Transverse colon (tissue), 4 donors: ENCODE measurements around the gene GNB1. TPM values are rescaled to one million over a fixed set of nuclear protein-coding genes. Genes with fewer than 3 reads are reported as not detected.

Source experiments
- DNase-seq: peaks from one replicate; pipeline ENCODE4 v3.0.0-alpha.2; 2019
- H3K27ac ChIP-seq, 4 donors: fragments of 200-600 bp; sonication (generic); 2 replicates each; pipeline ENCODE4 v1.5.1; 2016 to 2018; ENCODE audit warnings: inconsistent platforms in 4 of 4
- H3K27me3 ChIP-seq: fragments of 200-600 bp; sonication (generic); 2 replicates; pipeline ENCODE4 v1.5.1; 2017; ENCODE audit warnings: inconsistent platforms
- H3K36me3 ChIP-seq, 4 donors: fragments of 200-600 bp; sonication (generic); 2 replicates each; pipeline ENCODE4 v1.5.1; 2017 to 2019; ENCODE audit warnings: inconsistent platforms in 4 of 4
- H3K4me1 ChIP-seq, 4 donors: fragments of 200-600 bp; sonication (generic); 2 replicates each; pipeline ENCODE4 v1.5.1; 2017 to 2020; ENCODE audit warnings: inconsistent platforms in 4 of 4
- H3K4me3 ChIP-seq, 4 donors: fragments of 200-600 bp; sonication (generic); 1 replicate in 1 of 4; 2 replicates in 3 of 4; pipeline versions ENCODE4 v1.5.1 to v1.6.1; 2017 to 2019; ENCODE audit warnings: inconsistent platforms in 4 of 4
- H3K9me3 ChIP-seq, 2 donors: fragments of 200-600 bp; sonication (generic); 2 replicates each; pipeline ENCODE4 v1.5.1; 2017 to 2019; ENCODE audit warnings: inconsistent platforms in 2 of 2
- EP300 ChIP-seq: sonication (generic); formaldehyde crosslinking; IDR thresholded peaks from one replicate; pipeline ENCODE4 v1.6.1; 2017; ENCODE audit warnings: antibody characterized with exemption, low read depth
- POLR2A ChIP-seq: fragments of 450-650 bp; IDR thresholded peaks from one replicate; pipeline ENCODE4 v1.6.1; 2016; ENCODE audit warnings: antibody characterized with exemption, mild to moderate bottlenecking, moderate library complexity
- POLR2AphosphoS5 ChIP-seq, 3 donors: sonication (generic); formaldehyde crosslinking; IDR thresholded peaks; one replicate each; pipeline ENCODE4 v1.6.1; 2016; ENCODE audit warnings: antibody characterized with exemption in 3 of 3
- WGBS, 2 donors: methylation state at CpG; one replicate each; pipeline ENCODE4 v1.1.5; 2018; ENCODE audit warnings: low coverage in 1 of 2; 5-methylcytosine and 5-hydroxymethylcytosine counted together
- in situ Hi-C, 4 donors: fragments of 200-750 bp; cut with MboI; loops; one replicate each; pipeline versions ENCODE4 v1.15.0 to v1.15.1; 2017; ENCODE audit warnings: low sequenced_read_pairs in 3 of 4, low pct_ligation_motif_present in 1 of 4, low pct_unique_long_range_greater_than_20kb in 1 of 4
- intact Hi-C: fragments of 100-400 bp; cut with DNase I; formaldehyde crosslinking; loops from one replicate; pipeline ENCODE4 v1.15.1; 2023; ENCODE audit warnings: low total_unique reads
- total RNA-seq, 4 donors: library from RNA; depleted of rRNA; stranded (reverse); fragments of >200 nt; gene quantifications; one replicate each; pipeline ENCODE4 v1.1.0, GENCODE V29; 2016
- TF ChIP-seq, protein P1 (sequence below), 5 experiments: fragments of 200-600 bp in 3 of 5; fragments of 450-650 bp in 2 of 5; sonication (generic) in 3 of 5; IDR thresholded peaks; 1 replicate in 2 of 5; 2 replicates in 3 of 5; pipeline ENCODE4 v1.5.1; 2016 to 2017; ENCODE audit warnings: antibody characterized with exemption in 5 of 5, inconsistent platforms in 3 of 5, mild to moderate bottlenecking in 2 of 5, moderate library complexity in 1 of 5

GNB1 gene
- total RNA-seq, 4 donors from 2014 or later = 123 to 191 (median 174) TPM

GRCh38 chr1:1924386-1924785, 33.5 kb upstream of the GNB1 start:
- no peaks in the 10 kb centered on the region for H3K36me3 ChIP-seq
- in situ Hi-C loops = no loop called here
- peak; percentile 15 for DNase-seq
- H3K4me1 ChIP-seq = peaks cover 5 to 17% (median 14%) of the 10 kb centered on the region in 4 donors
- H3K27ac ChIP-seq = no peak overlapping the region
- TF ChIP-seq POLR2AphosphoS5 (IDR thresholded peaks at IDR 0.05) (no peak), POLR2A (no peak)
- TF ChIP-seq, protein P1, sequence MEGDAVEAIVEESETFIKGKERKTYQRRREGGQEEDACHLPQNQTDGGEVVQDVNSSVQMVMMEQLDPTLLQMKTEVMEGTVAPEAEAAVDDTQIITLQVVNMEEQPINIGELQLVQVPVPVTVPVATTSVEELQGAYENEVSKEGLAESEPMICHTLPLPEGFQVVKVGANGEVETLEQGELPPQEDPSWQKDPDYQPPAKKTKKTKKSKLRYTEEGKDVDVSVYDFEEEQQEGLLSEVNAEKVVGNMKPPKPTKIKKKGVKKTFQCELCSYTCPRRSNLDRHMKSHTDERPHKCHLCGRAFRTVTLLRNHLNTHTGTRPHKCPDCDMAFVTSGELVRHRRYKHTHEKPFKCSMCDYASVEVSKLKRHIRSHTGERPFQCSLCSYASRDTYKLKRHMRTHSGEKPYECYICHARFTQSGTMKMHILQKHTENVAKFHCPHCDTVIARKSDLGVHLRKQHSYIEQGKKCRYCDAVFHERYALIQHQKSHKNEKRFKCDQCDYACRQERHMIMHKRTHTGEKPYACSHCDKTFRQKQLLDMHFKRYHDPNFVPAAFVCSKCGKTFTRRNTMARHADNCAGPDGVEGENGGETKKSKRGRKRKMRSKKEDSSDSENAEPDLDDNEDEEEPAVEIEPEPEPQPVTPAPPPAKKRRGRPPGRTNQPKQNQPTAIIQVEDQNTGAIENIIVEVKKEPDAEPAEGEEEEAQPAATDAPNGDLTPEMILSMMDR (IDR thresholded peaks at IDR 0.05) = no peak
- no peaks in the 10 kb centered on the region for H3K9me3 ChIP-seq
- intact Hi-C loops = no loop called here
- WGBS, 2 donors = 25% methylated on average over 11 of the region's 18 CpGs; no CpG with 5 or more reads in 1 of the 2 donors
- no peaks in the 10 kb centered on the region for H3K27me3 ChIP-seq
- H3K4me3 ChIP-seq = no peak overlapping the region

DNA sequence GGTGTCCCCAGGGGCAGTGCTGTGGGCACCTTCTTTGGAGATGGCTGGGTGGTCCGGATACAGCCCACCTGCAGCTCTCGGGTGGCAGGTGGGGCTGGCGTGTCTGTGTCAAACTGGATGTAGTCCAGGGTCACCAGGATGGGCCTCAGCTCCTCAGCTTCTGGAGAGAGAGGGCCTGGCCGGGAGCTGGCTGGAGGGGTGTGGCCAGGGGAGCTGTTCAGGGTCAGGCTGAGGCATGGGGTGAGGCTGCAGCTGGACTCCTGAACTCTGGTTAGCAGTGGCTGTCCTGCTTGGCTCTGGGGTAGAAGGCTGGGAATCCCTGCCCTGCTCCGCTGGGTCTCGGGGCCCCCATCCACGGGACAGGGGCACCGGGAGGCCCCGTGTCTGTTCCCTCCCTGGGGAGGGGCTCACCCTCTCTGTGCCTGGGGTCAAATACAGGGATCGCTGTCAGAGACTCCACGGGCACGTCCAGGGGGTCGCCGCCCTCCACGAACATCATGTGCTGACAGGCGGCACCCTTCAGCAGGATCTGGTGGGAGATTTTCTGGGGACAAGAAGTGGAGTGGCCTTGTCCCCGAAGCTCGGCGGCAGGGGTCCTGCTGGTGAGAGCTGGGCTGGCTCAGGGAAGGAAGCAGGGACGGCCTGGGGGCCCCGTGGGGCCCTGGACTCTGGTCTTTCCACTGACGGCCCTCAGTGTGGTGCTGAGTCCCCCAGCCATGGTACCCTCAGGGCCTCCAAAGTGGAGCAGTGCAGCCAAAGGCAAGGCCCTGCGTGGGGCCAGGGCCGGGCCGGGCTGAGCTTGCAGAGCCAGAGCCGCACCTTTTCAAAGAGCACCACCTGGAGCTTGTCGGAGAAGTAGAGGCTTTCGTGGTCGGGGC, 32.3 kb upstream of the GNB1 start:
- peaks cover 13 to 25% (median 23%) of the 10 kb centered on the region in 4 donors for H3K4me1 ChIP-seq
- H3K27me3 ChIP-seq = no peaks in the 10 kb centered on the region
- no peaks in the 10 kb centered on the region for H3K36me3 ChIP-seq
- WGBS, 2 donors = 56 to 73% methylated on average over 3 to 24 of the region's 29 CpGs
- TF ChIP-seq EP300 (no peak), POLR2AphosphoS5 (IDR thresholded peaks at IDR 0.05) (peak in 1 of 3 donors; percentile 28)
- intact Hi-C loops (no loop called here), in situ Hi-C loops (no loop called here)
- no peak overlapping the region for H3K4me3 ChIP-seq
- peak overlapping the region in 2 of 4 donors; percentile 6 to 59 for H3K27ac ChIP-seq
- DNase-seq = peak; percentile 74
- H3K9me3 ChIP-seq = no peaks in the 10 kb centered on the region

- intact Hi-C loops (no loop called here), in situ Hi-C loops (no loop called here)
- H3K27me3 ChIP-seq = no peaks in the 10 kb centered on the region
- H3K36me3 ChIP-seq = no peaks in the 10 kb centered on the region
- H3K4me1 ChIP-seq = peaks cover 15 to 27% (median 24%) of the 10 kb centered on the region in 4 donors
- DNase-seq = no peak
- 73% methylated on average over 6 of the region's 6 CpGs; no CpG with 5 or more reads in 1 of the 2 donors for WGBS, 2 donors
- H3K4me3 ChIP-seq = no peak overlapping the region
- H3K27ac ChIP-seq = peak overlapping the region in 1 of 4 donors; percentile 59
- TF ChIP-seq POLR2AphosphoS5 (IDR thresholded peaks at IDR 0.05) (no peak), EP300 (no peak), POLR2A (no peak)
- TF ChIP-seq, protein P1 (IDR thresholded peaks at IDR 0.05) = no peak
- H3K9me3 ChIP-seq = no peaks in the 10 kb centered on the region
Observed at GRCh38 chr1:1922702-1922955, 31.7 kb upstream of the GNB1 start.

- 86% methylated on average over 16 of the region's 16 CpGs; no CpG with 5 or more reads in 1 of the 2 donors for WGBS, 2 donors
- in situ Hi-C loops = no loop called here
- H3K36me3 ChIP-seq = no peaks in the 10 kb centered on the region
- no peaks in the 10 kb centered on the region for H3K27me3 ChIP-seq
- peaks cover 15 to 27% (median 24%) of the 10 kb centered on the region in 4 donors for H3K4me1 ChIP-seq
- DNase-seq = peak; percentile 8
- H3K27ac ChIP-seq = no peak overlapping the region
- no peak for TF ChIP-seq POLR2AphosphoS5 (IDR thresholded peaks at IDR 0.05)
- no peak for TF ChIP-seq POLR2A
- TF ChIP-seq EP300 = no peak
- TF ChIP-seq, protein P1 (IDR thresholded peaks at IDR 0.05) = no peak
- H3K9me3 ChIP-seq = no peaks in the 10 kb centered on the region
- no peak overlapping the region for H3K4me3 ChIP-seq
- intact Hi-C loops = no loop called here
Observed at GRCh38 chr1:1921901-1922701, 31.2 kb upstream of the GNB1 start.
